A204.1 (cell line): ENCODE data around the gene CTSF.

ENCODE experiments used
- FAIRE-seq: peaks from 2 replicates; lab custom pipeline; 2012; peaks lifted over from hg19 to GRCh38; lab: Jason Lieb, UNC

Gene CTSF

DNA sequence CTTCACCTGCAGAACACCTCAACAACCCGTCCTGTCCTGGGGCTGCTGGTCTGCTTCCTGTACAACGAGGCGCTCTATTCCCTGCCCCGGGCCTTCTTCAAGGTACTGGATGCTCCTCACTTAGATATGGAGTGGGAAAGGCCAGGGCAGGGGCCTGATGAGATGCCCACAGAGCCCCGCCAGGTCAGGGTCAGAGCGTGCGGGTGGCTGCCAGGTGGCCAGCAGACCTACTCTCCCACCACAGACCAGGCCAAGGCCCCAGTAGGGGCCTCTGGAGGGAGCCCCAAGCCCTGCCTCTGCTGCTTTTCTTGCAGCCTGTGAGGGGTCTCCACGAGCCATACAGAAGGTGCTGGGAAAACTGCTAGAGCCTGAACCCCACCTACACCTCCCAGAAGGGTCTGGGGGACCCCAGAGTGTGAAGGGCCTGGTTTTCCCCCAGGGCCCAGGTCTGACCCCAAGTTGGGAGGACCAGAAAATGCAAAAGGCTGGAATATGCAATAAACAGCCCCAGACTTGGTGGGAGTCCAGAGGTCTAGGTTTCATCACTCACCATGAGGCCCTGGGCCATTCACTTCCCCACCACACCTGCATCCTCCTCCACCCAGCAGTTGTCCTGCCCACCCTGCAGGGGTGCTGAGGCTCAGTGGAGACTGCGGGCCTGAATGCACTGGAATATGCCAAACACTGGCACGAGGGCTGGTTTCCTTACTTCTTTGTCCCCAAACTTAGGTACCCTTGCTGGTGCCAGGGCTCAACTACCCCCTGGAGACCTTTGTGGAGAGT, 37.3 kb downstream of the CTSF start:
- FAIRE-seq = no peak

DNA sequence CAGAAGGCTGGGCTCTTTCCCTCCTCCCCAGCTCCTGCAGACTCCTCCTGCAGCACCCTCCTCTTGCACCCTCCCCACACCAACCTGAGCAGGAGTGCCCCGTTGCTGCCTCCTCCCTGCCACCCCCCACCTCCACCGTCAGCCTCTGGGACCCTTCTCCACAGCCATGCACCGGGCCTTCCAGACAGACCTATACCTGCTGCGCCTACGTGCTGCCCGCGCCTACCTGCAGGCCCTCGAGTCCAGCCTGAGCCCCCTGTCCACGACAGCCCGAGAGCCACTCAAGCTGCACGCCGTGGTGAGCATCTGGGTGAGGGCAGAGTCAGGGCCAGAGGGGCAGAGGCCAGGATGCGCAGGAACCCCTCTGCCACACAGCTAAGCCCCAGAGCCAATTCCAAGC, 38.8 kb downstream of the CTSF start:
- FAIRE-seq = no peak

DNA sequence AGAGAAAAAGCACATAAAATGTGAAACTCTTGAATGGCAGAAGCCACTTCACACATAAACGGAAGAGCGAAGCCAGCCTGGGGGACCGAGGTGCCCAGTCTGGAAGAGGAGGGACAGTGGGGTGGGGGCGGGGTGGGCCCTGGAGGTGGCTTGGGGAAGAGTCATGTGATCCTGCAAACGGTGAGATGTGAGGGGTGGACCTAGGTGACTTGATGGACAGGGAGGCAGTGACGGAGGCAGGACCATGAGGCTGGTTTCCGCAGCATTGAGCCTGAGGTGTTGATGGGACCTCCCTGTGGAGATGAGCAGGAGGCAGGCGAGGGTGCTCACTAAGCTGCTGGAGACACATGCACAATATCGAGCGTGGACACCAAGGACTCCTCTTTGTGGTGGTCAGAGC, 39.3 kb downstream of the CTSF start:
- FAIRE-seq = no peak

DNA sequence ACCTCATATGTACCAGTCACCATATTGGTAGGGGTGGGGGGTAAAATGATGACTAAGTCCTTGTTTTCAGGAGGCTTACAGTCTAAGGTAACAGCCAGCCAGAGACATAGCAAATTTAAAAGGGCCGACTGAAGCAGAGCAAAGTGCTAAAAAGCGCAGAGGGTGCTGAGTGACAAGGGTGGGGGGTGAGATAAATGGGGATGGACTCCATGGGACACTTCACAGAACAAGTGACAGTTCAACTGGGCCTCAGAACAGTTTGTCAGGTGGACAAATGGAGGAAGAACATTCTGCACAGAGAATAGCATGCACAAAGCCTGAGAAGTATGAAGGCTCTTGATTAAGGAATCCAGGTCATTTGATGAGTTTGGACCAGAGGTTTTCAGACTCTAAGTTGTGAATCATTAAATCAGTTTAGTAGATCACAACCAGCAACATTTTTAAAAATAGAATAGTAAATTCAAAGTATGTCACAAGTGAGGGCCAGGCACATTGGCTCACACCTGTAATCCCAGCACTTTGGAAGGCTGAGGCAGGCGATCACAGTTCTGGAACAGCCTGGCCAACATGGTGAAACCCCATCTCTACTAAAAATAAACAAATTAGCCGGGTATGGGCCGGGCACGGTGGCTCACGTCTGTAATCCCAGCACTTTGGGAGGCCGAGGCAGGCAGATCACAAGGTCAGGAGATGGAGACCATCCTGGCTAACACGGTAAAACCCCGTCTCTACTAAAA, 43.9 kb downstream of the CTSF start:
- FAIRE-seq = no peak

DNA sequence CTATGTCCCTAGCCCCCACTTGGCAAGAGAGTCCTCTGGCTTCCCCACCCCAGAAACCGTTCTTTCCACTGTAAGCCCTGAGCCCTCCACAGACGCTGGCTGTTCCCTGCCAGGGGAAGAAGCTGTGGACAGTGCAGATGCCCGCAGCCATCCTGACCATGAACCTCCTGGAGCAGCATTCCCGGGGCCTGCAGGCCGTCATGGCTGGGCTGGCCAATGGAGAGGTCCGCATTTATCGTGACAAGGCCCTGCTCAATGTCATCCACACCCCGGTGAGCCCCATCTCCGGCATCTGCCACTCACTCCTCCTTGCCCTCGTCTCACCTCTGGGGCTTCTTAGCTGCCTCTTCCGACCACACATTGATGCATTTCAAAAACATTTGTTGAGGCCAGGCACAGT, 44.8 kb downstream of the CTSF start:
- FAIRE-seq = no peak
